Islet precursor cell (in vitro differentiated cells): Measurements from ENCODE around the gene GXYLT2.
"Not testable (repeated sequence)": the region's sequence is repeated elsewhere in the genome, so short reads cannot be mapped to it uniquely, and the experiment has no call there.

Experiments used
- DNase-seq: peaks from one replicate; pipeline ENCODE4 v3.0.0-alpha.2; 2018

The GXYLT2 gene

DNA sequence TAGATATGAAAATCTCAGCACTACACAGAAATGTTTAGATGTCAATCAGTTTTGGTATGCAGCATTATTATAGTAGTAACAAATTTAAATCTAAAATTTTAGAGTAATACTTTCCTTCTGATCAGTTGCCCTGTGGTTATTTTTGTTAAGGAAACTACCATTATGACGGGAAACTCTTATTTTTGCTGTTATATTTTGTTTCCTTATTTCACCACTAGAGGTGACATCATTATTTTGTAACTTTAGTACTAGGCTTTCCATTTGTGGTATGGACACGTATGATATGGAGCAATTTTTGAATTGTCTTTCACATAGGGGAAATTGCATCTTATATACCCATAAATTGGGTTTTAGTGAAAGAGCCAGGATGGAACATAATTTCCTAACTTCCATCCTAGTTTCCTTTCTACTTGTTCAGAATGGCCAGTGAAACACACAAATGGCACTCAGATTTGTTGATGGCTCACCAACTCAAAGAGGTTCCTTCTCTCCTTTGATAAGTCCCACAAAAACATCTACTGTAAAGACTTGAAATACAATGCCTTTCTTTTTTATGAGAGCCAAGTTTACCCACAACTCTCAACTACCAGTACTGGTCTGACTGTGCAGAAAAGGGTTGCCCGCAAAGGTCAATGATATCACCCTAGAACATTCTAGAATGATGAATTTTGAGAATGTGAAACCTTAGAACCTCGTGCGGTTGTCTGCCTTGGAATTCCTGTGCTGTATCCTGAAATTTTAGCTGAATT is 89.4 kb downstream of the GXYLT2 start:
- no peak for DNase-seq

- DNase-seq, result no peak
Measured at GRCh38 chr3:72982609-72983366, 94.9 kb downstream of the GXYLT2 start.

GRCh38 chr3:72985576-72985975 is 97.7 kb downstream of the GXYLT2 start:
- DNase-seq, result no peak

GRCh38 chr3:72990701-72991395 is 103.0 kb downstream of the GXYLT2 start:
- no peak for DNase-seq

DNA sequence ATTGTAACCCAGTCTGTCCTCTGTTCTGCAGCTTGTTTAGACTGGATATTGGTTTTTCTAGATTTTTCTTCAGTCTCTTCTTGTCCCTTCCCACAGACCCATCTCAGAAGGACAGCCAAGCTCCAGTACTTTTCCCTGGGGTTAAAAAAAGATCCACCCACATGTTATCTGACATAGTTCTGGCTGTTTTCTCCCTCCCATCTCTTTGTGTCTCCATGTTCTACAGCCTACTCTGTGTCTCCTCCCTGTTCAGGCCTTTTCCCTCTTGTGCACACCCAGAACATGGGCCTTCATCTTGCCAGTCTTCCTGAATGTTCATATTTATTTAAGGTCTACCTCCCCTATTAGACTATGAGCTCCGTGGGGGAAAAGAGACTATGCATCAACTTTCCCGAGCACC is 103.7 kb downstream of the GXYLT2 start:
- DNase-seq, result no peak

DNA sequence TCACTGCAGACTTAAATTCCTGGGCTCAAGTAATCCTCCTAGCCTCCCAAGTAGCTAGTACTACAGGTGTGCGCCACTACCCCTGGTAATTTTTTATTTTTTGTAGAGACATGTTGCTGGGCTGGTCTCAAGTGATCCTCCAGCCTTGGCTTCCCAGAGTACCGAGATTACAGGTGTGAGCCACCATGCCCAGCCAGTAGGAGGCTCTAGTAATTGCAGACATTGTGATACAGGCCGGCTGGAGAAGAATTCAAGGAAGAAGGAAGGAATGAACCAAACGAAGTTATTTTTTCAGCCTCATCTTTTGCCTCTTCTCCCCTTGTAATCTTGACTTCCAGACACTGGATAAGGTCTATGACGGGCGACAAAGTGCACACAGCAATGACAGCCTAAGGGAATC is 105.5 kb downstream of the GXYLT2 start:
- DNase-seq, result no peak

- no peak for DNase-seq
Measured at GRCh38 chr3:72995337-72995736, 107.5 kb downstream of the GXYLT2 start.

DNA sequence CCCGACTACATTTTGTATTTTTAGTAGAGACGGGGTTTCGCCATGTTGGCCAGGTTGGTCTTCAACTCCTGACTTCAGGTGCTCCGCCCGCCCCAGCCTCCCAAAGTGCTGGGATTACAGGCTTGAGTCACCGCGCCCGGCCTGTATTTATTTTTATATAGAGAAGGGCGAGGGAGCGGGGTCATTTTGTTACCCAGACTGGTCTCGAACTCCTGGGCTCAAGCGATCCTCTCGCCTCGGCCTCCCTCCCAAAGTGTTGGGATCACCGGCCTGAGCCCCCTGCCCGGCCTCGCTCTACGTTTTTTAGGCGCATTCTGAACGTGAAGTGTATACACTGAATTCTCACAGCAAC is 108.3 kb downstream of the GXYLT2 start:
- DNase-seq, result no peak

DNA sequence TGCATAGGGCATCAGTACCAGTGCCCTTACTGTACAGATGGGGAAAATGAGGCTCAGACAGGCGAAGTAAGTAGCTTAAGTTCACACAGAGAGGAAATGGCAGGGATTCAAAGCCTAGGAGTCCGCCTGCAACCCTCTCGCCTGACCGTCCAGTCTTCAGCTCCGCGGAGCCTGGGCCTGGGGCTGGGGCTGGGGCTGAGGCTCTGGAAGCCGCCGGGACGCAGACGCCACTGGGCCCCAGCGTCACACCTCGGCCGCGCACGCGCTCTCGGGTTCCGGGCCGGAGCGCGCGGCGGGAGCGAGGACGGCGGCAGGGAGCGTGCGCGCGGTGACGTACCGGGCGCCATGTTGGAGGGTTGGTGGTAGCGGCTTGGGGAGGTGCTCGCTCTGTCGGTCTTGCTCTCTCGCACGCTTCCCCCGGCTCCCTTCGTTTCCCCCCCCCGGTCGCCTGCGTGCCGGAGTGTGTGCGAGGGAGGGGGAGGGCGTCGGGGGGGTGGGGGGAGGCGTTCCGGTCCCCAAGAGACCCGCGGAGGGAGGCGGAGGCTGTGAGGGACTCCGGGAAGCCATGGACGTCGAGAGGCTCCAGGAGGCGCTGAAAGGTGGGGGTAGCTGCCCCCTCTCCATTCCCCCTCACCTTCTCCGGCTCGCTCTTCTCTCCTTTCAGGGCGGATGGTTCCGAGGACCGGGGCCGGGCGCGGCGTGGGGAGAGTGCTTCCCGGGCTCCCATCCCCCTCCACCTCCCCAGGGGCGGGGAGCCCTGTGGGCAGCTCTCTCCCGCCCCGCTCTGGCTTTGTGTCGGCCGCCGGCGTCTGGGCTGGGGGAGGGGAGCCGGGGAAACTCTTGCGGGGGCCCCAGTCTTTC is 108.9 kb downstream of the GXYLT2 start, which contains the start of gene PPP4R2:
Gene PPP4R2 (plus strand): TSS at position 339 of the 861 bp plus-strand sequence. CDS start 227 bp downstream, at position 566.
- DNase-seq, result peak; percentile 96

- peak; percentile 63 for DNase-seq
Measured at GRCh38 chr3:72997421-72997961, 109.6 kb downstream of the GXYLT2 start.

- DNase-seq, result no peak
Measured at GRCh38 chr3:72998466-72998865, 110.6 kb downstream of the GXYLT2 start.

GRCh38 chr3:72999951-73000350 is 112.1 kb downstream of the GXYLT2 start:
- DNase-seq, result no peak

DNA sequence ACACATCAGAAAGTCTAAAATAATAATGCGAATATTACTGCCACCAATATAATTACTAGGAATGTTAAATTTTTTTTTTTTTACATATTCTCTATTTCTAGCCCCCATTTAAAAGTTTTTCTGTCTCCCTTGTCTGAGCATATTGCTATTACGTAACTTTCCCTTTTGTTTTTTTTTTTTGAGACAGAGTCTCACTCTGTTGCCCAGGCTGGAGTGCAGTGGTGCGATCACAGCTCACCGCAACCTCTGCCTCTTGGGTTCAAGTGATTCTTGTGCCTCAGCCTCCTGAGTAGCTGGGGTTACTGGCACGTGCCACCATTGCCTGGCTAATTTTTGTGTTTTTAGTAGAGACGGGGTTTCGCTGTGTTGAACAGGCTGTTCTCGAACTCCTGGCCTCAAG is 115.2 kb downstream of the GXYLT2 start:
- not testable (repeated sequence) for DNase-seq

DNA sequence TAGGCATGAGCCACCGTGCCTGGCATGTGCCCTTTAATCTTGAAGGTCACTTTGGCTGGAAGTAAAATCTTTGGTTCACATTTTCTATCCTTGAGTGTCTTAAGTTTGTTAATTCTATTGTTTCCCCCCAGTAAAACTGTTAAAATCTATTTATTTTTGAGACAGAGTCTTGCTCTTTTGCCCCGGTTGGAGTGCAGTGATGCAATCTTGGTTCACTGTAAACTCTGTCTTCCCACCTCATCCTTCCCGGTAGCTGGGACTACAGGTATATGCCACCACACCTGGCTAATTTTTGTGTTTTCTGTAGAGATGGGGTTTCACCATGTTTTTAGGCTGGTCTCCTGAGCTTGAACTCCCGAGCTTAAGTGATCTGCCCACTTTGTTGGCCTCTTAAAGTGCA is 116.5 kb downstream of the GXYLT2 start:
- no peak for DNase-seq

DNA sequence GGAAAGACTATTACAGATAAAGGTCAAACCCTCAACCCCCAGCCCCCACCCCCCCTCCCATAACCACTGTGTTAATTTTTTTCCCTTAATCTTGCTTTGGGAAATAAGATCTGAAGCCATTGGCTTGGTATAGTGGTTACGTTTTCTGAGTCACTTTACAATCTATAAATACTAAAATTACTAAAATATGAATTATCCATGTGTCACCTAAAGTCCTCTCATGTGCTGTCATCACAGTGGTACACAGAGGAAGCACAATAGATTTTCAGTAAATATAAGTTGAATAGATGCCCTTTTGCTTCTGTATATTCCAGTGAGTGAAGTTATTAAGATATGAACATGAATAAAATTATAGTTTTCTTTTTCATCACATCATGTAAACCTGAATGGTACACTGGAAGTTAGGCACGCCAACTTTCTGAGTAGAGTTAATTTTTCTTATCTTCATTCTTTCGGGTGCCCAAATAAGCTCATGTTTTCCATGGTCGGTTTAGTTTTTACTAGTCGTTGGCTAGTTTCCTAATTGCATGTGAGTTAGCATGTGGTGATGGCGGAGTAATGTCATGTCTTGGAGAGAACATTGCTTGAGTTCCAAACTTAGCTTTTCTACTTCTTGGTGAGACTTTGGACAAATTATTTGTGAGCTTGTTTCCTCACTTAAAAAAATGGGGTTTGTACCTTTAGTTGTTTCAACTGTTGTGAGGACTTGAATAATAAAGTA is 120.3 kb downstream of the GXYLT2 start:
- no peak for DNase-seq

- DNase-seq, result no peak
Measured at GRCh38 chr3:73009008-73009407, 121.2 kb downstream of the GXYLT2 start.

- no peak for DNase-seq
Measured at GRCh38 chr3:73009750-73010149, 121.9 kb downstream of the GXYLT2 start.

DNA sequence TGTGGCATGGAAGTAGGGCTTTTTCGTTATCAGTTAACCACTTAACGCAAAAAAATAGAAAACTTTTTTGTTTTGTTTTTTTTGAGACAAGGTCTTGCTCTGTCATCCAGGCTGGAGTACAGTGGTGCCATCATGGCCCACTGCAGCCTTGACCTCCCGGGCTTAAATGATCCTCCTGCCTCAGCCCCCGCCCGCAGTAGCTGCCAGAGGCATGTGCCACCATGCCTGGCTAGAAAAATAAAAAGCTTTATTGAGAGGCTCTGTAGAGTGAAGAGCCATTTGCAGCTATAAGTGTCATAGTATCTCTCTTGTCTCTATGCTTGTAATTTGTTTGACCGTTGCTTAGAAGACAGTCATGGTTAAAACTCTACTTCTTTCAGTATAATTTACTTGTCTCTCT is 122.3 kb downstream of the GXYLT2 start:
- DNase-seq, result no peak

GRCh38 chr3:73018298-73018697 is 130.5 kb downstream of the GXYLT2 start:
- no peak for DNase-seq

GRCh38 chr3:73018790-73019441 is 131.1 kb downstream of the GXYLT2 start:
- DNase-seq, result no peak

- no peak for DNase-seq
Measured at GRCh38 chr3:73021301-73021835, 133.5 kb downstream of the GXYLT2 start.
